ENCODE measurements around the gene BEST4.
"Not testable (repeated sequence)": the region's sequence is repeated elsewhere in the genome, so short reads cannot be mapped to it uniquely, and the experiment has no call there.

Gene BEST4

DNA sequence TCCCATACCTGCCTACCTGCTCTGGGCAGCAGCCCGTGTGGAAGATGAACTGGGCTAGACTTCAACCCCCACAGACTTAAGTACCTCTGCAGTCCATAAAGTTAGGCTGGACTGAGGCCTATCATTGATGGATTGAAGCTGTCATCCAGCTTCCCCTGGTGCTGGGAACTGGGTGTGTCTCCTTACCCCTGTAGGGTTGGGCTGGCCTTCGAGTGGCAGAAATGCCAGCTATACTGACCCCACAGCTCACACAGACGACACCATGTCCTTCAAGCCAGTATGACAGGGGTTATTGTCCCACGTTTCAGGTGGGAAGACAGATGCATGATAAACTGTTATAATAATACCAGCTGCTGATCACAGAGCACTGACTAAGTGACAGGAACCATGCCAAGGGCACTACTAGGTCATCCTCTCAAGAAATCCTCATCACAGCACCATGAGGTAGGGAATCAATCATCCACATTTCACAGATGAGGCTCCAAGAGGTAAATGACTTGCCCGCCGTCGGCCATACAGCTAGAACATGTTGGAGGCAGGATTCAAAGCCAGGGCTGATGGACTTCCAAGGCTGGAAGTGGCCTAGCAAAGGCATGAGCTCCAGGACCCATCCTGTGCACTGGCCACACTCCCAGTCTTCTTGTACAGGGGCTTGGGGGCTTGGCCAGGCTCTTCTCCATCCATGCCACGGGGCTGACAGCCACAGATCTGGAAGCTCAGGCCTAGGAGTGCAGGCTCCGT, at the start of gene BEST4:
TSS of gene BEST4 (minus strand) at position 51 of the 741 bp plus-strand sequence. CDS start 465 bp downstream, outside the sequence.
- no peak for DNase-seq (ENCODE audit: low spot score)

DNA sequence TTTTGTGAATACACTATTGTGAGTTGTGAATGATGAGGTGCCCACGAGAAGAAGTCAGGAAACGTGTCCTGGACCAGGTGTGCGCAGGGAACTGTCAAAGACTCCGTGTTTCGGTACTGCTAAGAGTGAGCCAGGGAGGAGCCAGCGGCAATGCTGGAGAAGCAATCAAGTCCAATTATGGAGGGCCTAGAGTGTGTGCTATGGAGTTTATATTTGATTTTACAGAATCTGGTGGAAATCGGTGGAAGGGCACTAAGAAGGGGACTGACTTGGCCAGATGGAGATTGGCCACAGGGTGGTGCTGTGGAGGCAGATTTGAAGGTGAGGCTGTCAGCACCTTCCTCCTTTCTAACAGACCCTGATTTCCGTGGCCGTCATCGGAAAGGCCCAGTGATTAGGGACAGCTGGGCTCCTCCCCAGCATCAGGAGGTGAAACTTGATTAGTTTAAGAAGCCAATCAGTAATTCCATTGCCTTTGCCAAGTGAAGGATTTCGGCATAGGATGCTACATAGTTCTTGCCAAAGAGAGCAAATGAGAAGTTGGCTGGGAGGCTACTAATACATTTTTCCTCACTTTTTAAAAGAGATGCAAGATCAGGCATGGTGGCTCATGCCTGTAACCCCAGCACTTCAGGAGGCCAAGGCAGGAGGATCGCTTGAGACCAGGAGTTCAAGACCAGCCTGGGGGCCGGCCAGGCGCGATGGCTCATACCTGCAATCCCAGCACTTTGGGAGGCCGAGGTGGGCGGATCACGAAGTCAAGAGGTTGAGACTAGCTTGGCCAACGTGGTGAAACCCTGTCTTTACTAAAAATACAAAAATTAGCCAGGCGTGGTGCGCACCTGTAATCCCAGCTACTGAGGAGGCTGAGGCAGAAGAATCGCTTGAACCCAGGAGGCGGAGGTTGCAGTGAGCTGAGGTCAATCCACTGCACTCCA, 48.0 kb upstream of the BEST4 start:
- DNase-seq (ENCODE audit: low spot score) = peak; percentile 87

DNA sequence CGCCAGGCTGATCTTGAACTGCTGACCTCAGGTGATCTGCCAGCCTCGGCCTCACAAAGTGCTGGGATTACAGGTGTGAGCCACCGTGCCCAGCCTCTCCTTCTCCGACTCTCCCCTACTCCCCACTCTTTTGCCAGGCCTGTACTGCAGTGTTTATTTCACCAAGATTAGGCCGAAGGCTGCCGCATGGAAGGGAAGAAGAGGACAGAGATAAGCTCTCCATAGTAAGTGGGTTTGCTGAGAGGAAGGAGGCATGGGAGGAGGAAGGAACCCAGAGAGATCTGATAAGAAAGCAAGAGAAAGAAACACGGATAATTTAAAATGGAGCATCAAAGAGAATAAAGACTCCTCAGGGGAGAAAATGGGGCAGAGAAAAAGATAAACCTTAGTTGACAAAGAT, 46.4 kb upstream of the BEST4 start:
- no peak for DNase-seq (ENCODE audit: low spot score)

DNA sequence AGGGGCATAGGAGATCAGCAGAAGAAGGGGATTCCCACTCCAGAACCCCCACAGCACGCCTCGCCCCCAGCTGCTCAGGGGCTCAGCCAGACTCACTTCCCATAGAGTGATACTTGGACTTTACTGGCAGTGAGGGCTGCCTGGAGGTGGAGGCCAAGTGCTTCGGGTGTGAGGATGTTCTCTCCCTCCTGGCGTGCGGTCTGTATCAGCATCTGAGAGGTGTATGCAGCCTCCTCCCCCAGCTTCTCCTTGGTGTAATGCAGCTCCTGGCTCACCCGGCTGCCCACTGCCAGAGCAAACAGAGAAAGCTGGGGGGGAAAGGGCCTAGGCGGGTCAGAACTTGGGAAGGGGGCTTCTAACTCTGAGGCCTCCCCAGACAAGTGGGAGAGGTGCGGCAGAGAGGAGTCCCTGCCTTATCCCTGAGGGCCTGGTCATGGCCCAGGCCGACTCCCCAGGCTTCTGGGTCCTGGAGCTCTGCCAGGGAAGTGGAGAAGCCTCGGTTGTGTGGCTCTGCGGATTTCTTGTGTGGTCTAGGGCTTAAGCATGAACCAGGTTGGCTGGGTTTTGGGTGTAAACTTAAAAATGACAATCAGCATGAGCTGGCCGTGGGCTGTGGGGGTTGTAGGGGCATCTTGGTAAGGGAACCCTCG, 44.2 kb upstream of the BEST4 start:
- no peak for DNase-seq (ENCODE audit: low spot score)

DNA sequence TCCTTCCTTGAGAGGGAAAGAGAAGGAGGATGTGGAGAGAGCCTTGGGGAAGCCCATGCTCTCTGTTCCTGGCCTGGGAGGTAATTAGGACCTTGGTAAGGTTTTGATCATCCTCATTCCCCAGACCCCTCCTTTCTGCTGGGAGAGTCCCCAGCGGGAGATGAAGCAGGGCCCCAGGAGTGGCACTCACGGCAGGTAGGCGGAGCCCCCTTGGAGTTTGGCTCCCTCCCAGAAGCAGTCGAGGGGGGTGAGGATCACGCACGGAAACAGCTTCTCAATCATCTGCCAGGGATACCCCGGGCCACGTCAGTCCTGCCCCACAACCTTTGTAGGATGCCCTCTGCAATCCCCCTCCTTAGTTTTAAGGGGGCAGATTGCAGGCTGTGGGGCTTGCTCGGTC, 43.5 kb upstream of the BEST4 start:
- no peak for DNase-seq (ENCODE audit: low spot score)

DNA sequence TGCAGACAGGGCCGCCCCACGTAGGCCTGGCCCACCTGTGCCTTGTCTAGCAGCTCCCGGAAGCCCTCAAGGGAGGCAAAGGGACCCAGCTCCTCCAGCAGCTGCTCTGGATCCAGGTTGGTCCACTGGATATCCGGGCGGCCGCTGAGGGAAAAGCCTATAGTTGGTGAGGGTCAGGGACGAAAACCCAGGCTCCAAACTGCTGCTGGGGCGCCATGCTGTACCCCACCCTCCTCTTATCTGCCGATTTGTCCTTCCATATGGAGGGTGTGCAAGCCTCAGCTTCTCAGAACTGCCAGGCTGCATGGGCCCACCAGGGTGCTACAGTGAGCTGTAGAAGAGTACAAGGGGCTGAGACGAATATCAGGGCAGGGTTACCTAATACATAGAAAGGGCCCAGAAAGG, 42.9 kb upstream of the BEST4 start:
- no peak for DNase-seq (ENCODE audit: low spot score)

DNA sequence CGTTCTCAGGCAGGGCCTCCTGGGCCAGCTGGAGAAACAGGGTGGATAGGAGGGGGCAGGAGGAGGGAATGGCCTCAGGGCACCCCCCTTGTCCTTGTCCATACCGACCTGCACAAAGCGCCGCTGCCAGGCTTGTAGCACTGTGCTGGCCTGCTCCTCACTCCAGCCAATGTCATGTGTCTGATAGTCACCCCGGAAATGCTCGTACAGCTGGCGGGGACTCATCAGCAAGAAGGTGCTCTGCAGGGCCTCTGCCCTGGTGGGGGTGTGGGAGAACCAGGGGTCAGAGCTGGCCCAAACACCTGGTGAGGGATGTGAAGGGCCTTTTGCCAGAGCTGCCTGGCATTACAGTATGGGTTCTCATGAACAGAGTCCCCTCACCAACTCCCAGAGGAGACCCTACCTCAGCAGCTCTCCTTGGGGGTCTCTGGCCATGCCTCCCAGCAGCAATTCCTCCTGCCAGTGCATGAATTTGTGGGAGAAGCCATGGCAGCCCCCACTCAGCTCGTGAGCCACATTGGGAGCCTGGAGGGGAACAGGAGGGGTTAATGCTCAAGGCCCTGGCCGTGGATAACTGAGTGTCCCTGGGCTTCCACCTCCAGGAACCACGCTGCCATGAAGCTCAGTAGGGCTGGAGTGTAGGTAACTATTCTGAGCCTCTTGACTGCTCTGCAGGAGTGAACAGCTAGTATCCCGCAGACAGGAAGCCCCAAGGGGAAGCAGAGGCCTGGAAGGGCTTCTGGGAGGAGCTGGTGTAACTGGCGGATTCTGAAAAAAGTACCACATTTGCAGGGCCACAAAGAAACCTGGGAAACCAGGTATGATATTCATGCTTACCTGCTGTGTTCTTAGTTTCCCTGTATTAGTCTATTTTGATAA, 41.8 kb upstream of the BEST4 start:
- DNase-seq (ENCODE audit: low spot score) = no peak

DNA sequence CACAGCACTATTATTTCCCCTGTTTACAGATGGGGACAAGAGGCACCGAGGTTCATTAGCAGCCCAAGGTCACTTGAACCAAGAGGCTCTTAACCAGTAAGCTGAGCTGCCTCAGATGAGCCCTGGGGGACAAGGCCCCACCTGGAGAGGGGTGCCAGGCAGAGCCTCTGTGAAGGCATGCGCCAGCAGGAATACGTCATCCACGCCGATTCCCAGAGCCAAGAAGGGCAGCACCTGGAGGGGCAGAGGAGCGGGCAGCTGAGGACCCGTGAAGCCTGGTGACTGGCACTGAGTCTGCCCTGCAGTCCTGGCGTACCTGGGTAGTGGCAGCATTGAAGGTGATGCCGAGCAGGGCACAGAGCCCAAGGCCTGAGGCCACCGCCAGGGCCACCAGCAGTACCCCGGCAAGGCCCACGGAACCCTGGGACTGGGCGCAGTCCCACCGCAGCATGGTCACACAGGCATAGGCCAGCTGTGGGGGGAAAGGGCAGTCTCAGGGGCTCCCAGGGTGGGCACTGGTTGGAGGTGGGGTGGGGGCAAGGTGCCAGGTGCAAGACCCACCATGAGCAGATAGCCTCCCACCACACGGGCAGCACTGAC, 41.0 kb upstream of the BEST4 start:
- DNase-seq (ENCODE audit: low spot score) = no peak

DNA sequence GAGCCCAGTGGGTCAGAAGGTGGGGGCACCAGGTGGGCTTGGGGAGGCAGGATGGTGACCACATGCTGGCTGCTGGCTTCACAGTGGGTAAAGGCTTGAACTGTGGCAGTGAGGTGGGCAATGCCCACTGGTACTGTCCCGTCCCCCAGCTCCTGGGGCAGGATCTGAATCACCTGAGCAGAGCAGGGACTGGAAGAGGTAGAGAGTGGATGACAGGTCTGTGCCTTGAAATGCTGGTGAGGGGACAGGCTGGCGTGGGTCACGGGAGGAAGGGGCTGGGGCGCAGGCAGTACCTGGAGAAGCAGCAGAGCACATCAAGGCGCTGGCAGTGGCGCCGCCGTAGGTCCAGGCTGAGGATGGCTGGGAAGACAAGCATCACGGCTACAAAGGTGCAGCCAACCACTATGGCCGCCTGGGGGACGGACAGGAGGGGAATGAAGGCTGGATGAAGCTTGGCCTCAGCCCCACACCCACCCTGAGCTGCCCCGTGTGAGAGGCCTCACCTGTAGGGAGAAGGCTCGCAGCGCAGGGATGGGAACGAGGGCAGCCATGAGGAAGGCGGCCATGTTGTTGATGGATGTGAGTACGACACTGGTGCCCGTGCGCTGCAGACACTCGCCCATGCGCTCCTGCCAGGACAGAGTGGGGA, 40.2 kb upstream of the BEST4 start:
- no peak for DNase-seq (ENCODE audit: low spot score)

DNA sequence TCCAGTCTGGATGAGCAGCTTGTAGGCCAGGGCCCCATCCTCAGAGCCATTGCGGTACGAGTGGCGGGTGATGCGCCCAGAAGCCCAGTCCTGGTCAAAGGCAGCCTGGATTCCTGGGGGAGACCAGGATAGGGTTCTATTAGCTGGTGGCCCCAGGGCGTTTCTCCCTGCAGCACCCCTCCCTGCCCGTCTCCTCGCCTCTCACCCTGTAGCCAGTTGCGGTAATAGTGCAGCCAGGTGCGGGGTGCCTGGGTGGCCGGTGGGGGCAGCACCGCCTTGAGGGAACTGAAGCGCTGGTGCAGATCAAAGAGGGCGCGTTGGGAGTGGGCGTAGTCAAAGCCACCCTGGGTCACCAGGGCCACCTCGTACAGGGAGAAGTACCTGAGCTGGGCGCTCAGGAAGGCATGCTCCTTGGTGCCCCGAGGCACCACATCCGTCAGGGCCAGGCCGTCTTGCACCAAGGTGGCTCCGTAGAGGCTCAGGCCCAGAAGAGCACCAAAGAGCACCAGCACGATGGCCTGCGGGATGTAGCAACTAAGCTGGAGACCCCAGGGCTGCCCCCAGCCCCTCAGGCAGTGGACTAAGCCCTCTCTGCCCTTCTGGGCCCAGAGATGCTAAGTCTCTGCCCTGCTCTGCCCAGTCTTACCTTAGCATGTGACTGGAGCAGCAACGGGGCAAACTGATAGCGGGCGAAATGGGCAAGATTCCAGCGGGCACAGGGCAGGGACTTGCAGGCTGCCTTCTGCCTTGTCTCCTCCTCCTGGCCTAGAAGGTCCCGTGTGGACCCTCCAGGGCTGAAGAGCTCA, 39.4 kb upstream of the BEST4 start:
- no peak for DNase-seq (ENCODE audit: low spot score)

DNA sequence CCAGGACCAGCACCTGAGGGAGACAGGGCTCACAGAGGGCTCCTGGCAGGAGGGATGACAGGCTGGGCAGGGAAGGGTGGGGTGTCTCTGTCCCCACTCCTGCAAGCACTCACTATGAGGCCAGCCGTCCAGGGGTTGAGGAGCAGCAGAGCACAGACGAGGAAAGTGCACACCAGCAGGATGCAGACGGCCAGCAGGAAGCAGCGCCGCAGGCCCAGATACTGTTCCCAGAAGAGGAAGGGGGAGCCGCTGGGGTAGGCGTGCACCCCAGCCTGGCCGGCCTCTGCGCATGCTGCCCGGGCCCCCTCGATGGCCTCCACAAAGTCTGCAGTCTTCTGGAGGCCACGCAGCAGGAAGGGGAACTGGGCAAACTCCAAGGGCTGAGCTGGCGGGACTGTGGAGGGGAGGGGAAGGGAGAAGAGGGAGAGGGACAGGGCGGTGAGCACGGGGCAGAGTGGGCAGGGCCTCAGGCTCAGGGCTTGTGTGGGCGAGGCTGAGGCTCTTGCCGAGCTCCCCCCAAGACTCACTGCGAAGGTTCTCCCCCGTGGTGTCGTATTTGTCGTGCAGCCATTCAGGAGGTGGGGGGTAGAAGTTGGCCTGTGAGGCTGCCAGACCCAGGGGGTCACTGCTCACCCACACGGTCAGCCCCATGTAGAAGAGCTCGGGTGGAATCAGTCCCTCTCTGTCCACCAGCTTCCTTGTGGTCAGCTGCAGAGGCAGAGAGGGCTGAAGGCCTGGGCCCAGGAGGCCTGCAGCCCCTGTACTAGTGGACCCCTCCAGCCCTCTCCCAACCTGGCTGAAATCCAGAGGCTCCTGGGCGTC, 38.6 kb upstream of the BEST4 start:
- no peak for DNase-seq (ENCODE audit: low spot score)

DNA sequence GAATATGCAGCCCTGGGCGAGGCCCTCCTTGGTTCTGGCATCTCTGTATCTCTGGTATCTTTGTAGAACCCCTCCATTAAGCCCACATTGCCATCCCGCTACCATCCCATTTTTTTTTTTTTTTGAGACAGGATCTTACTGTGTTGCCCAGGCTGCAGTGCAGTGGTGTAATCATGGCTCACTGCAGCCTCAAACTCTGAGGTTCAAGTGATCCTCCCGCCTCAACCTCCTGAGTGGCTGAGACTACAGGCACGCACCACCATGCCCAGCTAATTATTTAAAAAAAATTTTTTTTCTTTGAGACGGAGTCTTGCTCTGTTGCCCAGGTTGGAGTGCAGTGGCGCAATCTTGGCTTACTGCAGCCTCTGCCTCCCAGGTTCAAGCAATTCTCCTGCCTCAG, 36.4 kb upstream of the BEST4 start:
- not testable (repeated sequence) for DNase-seq (ENCODE audit: low spot score)

DNA sequence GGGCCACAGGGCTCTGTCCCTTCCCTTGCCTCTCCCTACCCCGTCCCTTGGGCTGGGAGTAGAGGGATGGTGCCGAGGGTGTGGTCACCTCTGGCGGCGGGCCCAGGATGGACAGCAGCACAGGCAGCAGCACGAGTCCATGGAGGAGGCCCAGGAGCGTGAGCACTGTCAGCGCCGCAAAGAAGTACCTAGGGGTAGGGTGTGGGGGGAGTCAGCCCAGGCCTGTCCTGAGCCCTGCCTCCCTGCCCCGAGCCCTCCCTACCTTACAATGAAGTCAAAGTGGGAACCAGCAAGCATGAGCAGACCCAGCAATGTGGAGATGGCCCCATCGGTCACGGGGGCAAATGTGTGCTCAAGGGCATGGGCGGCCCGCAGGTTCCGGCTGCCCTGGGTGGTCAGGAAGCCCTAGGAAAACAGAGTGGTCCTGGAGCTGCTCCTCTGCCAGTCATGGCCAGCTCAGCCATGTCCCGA, 35.0 kb upstream of the BEST4 start:
- DNase-seq (ENCODE audit: low spot score) = no peak

DNA sequence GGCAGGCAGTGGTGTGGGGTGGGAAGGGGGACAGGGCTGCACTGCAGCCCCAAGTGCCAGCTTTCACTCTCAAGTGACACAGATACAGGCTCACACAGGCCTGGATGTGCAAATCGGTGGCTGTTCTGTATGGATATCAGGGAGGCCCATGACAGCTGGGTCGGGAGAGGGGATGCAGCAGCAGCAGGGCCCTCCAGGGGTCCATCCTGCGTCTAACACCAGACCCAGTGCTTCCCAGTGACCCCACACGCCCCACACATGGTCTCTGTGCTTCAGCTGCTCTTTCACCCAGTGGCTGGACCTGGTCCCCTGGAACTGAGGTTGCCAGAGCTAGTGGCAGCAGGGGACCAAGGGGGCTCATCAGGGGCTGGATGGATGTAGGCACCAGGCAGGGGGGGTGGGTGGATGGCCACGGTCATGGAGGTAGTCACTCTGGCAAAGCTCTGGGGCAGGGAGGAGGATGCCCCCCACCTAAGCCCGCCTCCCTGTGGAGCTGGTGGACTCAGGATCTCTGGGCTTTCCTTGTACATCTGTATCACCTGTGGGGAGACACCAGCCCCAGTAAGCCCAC, 34.2 kb upstream of the BEST4 start:
- DNase-seq (ENCODE audit: low spot score) = no peak

DNA sequence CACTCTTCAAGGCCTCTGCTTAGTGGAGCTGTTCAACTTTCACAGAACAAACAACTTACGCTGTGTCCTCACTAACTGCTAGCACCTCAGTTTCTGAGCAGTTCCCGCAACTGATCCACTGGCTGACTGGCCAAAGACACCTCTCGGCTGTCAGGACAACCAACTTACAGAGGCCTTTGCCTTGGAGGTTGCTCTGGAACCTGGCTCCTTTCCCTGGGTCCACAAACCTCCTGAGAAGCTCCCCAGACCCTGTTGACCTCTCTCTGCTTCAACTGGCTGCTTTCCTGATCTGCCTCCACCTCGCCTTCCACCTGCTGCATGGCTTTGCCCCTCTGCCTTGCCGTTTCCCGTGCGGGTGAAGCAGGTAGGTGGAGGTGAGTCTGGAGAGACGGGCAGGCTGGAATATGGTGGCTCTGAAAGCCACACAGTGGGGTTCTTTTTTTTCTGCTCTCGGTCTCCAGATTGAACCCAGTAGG, 33.3 kb upstream of the BEST4 start:
- DNase-seq (ENCODE audit: low spot score) = no peak

DNA sequence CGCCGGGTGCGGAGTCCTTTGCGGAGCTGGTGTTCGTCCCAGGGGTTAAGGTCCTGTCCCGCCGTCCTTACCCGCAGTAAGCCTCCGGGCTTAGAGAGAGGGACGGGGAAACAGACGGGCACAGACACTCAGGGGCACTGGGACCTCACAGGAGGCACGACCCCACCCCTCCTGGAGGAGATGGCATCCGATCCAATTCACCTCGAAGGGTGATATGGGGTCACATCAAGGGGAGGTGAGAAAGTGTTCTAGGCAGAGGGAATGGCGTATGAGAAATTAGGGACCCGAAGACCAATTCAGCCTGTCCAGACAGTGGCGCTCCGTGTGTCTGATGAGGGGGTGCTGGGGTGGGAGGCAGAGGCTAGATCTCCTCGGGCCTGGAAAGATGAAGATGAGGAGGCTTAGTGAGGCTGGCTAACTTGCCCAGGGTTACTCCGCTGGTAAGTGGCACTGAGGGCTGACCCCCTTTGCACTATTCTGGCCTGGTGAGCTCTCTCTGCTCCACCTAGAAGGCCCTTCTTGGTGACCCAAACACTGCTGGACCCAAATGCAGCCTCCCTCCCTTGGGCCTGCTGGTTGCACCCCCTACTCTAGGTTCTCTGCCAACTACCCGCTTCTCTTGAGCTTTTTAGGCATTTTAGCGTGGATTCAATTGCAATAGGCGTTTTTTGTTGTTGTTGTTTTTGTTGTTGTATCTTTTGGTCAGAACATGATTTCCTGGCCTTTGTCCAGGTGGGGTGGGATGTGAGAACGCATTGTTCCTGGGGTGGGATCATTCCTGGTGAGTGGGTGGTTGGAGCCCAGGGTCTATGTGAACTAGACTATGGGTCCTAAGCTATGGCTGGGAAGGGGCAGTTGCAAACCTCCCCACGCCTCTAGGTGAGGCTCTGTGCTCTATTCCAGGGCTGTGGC, 32.6 kb upstream of the BEST4 start:
- no peak for DNase-seq (ENCODE audit: low spot score)

DNA sequence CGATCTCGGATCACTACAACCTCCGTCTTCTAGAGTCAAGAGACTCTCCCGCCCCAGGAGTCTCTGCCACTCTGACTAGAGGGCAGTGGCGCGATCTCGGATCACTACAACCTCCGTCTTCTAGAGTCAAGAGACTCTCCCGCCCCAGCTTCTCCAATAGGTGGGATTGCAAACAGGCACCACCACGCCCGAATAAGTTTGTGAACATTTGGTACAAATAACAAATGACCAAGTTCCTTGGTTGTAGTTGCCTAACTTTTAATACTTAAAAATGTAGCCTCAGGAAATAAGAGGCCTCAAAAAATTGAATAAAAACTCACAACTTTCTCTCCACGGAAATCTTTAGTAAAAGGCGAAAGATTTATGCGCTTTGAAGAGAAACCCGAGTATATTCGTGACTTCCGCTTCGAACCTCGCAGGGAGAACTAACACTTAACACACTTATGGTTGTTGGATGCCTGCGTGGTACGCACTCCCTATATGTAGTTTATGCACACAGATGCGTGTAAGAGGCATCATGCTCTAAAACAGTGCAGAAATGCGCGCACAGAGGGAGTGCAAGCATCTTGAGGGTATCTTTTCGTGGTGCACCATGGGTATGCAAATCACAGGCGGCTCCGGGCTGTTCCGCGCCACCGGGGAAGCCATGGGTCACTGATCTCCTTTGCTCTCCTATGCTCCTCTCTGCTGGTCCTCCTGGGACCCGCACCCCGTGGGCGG, 31.8 kb upstream of the BEST4 start:
- peak; percentile 96 for DNase-seq (ENCODE audit: low spot score)

Data from activated CD4-positive, alpha-beta T cell treated with anti-CD3 and anti-CD28 coated beads, Interleukin-2, Interleukin-4, amounts not matched to agents 100 ng/mL and 50 ng/mL, durations not matched to agents 16 hours and 8 hours (primary cell).